HepG2 (cell line): ENCODE measurements around the gene ZNF324B. TPM values are rescaled to one million over a fixed set of nuclear protein-coding genes. Genes with fewer than 3 reads are reported as not detected.

Experiments
- ARNT ChIP-seq: fragments of 450-650 bp; IDR thresholded peaks from 2 replicates; pipeline ENCODE4 v1.6.1; 2017
- CEBPG ChIP-seq: IDR thresholded peaks from 2 replicates; pipeline ENCODE4 v1.6.1; 2016
- CREM ChIP-seq, 2 experiments: sonication (generic) in 1 of 2; formaldehyde crosslinking in 1 of 2; IDR thresholded peaks; 2 replicates each; pipeline versions ENCODE4 v1.4.0 to v1.6.1; 2016 to 2020; ENCODE audit warnings: antibody characterized with exemption in 1 of 2, mild to moderate bottlenecking in 1 of 2, missing genetic modification reagents in 1 of 2
- HCFC1 ChIP-seq: fragments of 150-350 bp; IDR thresholded peaks from 2 replicates; pipeline ENCODE4 v1.6.1; 2014; ENCODE audit warnings: low read depth, low read length
- KDM4B ChIP-seq: sonication (generic); formaldehyde crosslinking; IDR thresholded peaks from 2 replicates; pipeline ENCODE4 v1.4.0; 2020; ENCODE audit warnings: missing genetic modification reagents
- MIER3 ChIP-seq: IDR thresholded peaks from 2 replicates; pipeline ENCODE4 v1.6.1; 2016; ENCODE audit warnings: missing compliant biosample characterization, borderline replicate concordance
- MXD4 ChIP-seq: IDR thresholded peaks from 2 replicates; pipeline ENCODE4 v1.6.1; 2016; ENCODE audit warnings: mild to moderate bottlenecking, missing biosample characterization, missing genetic modification reagents
- POLR2AphosphoS5 ChIP-seq: IDR thresholded peaks from 2 replicates; pipeline ENCODE4 v1.6.1; 2012; ENCODE audit warnings: low read depth, low read length
- PREB ChIP-seq: sonication (generic); formaldehyde crosslinking; IDR thresholded peaks from 2 replicates; pipeline ENCODE4 v1.4.0; 2020; ENCODE audit warnings: missing genetic modification reagents
- STAT6 ChIP-seq: sonication (generic); formaldehyde crosslinking; IDR thresholded peaks from 2 replicates; pipeline ENCODE4 v1.4.0; 2020; ENCODE audit warnings: missing genetic modification reagents, mild to moderate bottlenecking, borderline replicate concordance
- YEATS2 ChIP-seq: sonication (generic); formaldehyde crosslinking; IDR thresholded peaks from 2 replicates; pipeline ENCODE4 v1.4.0; 2020; ENCODE audit warnings: missing genetic modification reagents, borderline replicate concordance
- ZBTB14 ChIP-seq: sonication (generic); formaldehyde crosslinking; IDR thresholded peaks from 2 replicates; pipeline ENCODE4 v1.4.0; 2020; ENCODE audit warnings: missing genetic modification reagents
- ZNF513 ChIP-seq: sonication (generic); formaldehyde crosslinking; conservative IDR thresholded peaks from 2 replicates; pipeline ENCODE4 v1.5.0; 2020; ENCODE audit warnings: missing genetic modification reagents
- ZNF567 ChIP-seq: sonication (generic); formaldehyde crosslinking; IDR thresholded peaks from 2 replicates; pipeline ENCODE4 v1.8.1; 2023; ENCODE audit warnings: mild to moderate bottlenecking, missing genetic modification reagents, borderline replicate concordance
- ZNF883 ChIP-seq: sonication (generic); formaldehyde crosslinking; IDR thresholded peaks from 2 replicates; pipeline ENCODE4 v1.5.1; 2020; ENCODE audit warnings: mild to moderate bottlenecking, missing genetic modification reagents; ENCODE audit errors: not compliant biosample characterization
- polyA plus RNA-seq, 8 experiments: library from polyadenylated mRNA; depleted of rRNA in 3 of 8; stranded (reverse) in 7 of 8; unstranded in 1 of 8; fragments of >200 nt; fragmentation: Illumina TruSeq in 4 of 8; extraction: Trizol in 4 of 8; gene quantifications; 2 replicates each; pipeline versions ENCODE4 v1.2.1 to v1.2.3, GENCODE V29; 2011 to 2016; ENCODE audit warnings: low read depth in 4 of 8, missing spikeins in 1 of 8, mixed read lengths in 1 of 8; ENCODE audit not compliant: insufficient read depth in 1 of 8
- total RNA-seq, 5 experiments: library from RNA; depleted of rRNA; stranded (reverse); fragments of >200 nt; fragmentation: Illumina TruSeq; extraction: Trizol; gene quantifications; 2 replicates each; pipeline ENCODE4 v1.2.3, GENCODE V29; 2016; ENCODE audit warnings: low read depth in 1 of 5
- TF ChIP-seq, protein P1 (sequence below): sonication (generic); formaldehyde crosslinking; IDR thresholded peaks from 2 replicates; pipeline ENCODE4 v1.4.0; 2020; ENCODE audit warnings: missing genetic modification reagents
- TF ChIP-seq, protein P2 (sequence below): sonication (generic); formaldehyde crosslinking; IDR thresholded peaks from 2 replicates; pipeline ENCODE4 v1.9.0; 2021; ENCODE audit warnings: missing genetic modification reagents, borderline replicate concordance

The ZNF324B gene
- total and polyA plus RNA-seq, 2 of the 13 experiments (the other 11 are each of a cell fraction or from before 2014, with no cell fraction given), result 0.53 to 3.0 TPM

DNA sequence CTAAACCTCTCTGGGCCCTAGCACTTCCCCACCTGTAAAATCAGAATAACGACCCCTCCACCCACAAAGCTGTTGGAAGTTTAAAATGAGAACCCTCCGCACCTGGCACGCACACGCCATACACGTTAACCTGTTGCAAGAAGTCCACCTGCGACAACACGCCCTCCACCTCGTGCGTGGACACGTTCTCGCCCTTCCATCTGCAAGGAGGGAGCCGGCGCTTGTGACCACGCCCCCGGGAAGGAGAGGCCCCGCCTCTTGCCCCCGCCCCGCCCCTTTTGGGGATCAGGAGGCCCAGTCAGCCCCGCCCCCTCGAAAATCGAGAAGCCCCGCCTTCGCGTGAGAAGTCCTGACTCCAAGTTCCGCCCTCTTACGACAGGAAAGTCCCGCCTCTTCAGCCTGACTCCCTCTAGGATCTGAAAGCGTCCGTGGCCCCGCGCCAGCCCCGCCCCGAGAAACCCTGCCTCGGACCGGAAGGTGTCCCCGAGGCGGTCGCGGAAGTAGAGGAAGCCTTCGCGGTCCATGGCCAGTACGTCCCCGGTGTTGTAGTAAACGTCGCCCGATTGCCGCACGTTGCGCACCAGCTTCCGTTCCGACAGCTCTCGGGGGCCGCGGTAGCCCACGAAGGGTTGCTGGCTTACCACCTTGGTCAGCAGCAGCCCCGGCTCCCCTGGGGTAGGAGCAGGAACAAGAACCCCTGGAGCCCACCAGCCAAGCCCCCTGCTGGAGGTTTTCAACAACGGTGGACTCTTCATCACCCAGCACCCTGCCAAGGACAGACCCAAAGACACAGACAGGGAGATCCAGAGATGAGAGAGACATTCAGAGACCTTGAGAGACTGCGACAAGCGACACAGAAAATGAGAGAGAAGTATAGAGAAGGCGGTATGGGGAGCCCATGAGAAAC, 47.9 kb downstream of the ZNF324B start (continued):
- TF ChIP-seq, protein P1, sequence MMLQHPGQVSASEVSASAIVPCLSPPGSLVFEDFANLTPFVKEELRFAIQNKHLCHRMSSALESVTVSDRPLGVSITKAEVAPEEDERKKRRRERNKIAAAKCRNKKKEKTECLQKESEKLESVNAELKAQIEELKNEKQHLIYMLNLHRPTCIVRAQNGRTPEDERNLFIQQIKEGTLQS (CRISPR knock-in tag), result peak; percentile 48; the same call in 1 of the 2 replicates
- TF ChIP-seq STAT6 (peak; percentile 27; the same call in 1 of the 2 replicates), YEATS2 (CRISPR knock-in tag) (peak; percentile 97), ZNF513 (no peak), KDM4B (CRISPR knock-in tag) (peak; percentile 85), CREM (IDR thresholded peaks at IDR 0.05) (peak; percentile 86), CREM (CRISPR knock-in tag; IDR thresholded peaks at IDR 0.05) (no peak), CEBPG (CRISPR knock-in tag) (peak; percentile 65), HCFC1 (peak; percentile 85), PREB (CRISPR knock-in tag) (no peak), ZBTB14 (CRISPR knock-in tag) (peak; percentile 61; the same call in 1 of the 2 replicates), MIER3 (peak; percentile 89; the same call in 1 of the 2 replicates), ZNF567 (CRISPR knock-in tag) (peak; percentile 25; the same call in 1 of the 2 replicates), ZNF883 (no peak), ARNT (no peak), MXD4 (CRISPR knock-in tag) (peak; percentile 73), POLR2AphosphoS5 (peak; percentile 56)
- TF ChIP-seq, protein P2, sequence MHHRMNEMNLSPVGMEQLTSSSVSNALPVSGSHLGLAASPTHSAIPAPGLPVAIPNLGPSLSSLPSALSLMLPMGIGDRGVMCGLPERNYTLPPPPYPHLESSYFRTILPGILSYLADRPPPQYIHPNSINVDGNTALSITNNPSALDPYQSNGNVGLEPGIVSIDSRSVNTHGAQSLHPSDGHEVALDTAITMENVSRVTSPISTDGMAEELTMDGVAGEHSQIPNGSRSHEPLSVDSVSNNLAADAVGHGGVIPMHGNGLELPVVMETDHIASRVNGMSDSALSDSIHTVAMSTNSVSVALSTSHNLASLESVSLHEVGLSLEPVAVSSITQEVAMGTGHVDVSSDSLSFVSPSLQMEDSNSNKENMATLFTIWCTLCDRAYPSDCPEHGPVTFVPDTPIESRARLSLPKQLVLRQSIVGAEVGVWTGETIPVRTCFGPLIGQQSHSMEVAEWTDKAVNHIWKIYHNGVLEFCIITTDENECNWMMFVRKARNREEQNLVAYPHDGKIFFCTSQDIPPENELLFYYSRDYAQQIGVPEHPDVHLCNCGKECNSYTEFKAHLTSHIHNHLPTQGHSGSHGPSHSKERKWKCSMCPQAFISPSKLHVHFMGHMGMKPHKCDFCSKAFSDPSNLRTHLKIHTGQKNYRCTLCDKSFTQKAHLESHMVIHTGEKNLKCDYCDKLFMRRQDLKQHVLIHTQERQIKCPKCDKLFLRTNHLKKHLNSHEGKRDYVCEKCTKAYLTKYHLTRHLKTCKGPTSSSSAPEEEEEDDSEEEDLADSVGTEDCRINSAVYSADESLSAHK (CRISPR knock-in tag), result no peak
